ENCODE results near the gene LRRK1.

DNA sequence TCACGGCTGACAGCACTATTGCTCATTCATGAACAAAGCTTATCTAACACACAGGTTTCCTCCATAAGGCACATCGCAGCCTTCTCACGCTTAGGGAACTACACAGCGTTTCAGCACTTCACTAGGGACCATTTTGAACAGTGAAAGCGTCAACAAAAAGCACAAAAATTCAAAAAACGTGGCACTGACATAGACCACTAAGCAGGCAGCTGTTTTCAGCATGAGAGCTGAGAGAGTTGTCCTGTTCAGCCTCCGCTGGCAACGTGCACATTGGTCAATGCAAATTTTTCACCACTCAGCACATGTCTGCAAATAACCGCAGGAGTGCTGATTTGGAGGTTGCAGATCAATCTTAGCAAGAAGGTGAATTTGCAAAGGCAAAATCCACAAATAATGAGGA, 109.2 kb downstream of the LRRK1 start:
- TF ChIP-seq POLR2AphosphoS5 (IDR thresholded peaks at IDR 0.05; ENCODE audit: low read depth, low read length) = no peak
- no peak for TF ChIP-seq SIN3A (IDR thresholded peaks at IDR 0.05; ENCODE audit: borderline replicate concordance, insufficient read depth, low read length)
- no peak for TF ChIP-seq TAF1 (IDR thresholded peaks at IDR 0.05; ENCODE audit: borderline replicate concordance, insufficient read depth, low read length)
- no peak for TF ChIP-seq REST (IDR thresholded peaks at IDR 0.05; ENCODE audit: insufficient read depth in 1 of 2, low read depth in 2 of 2, low read length in 2 of 2)
- TF ChIP-seq FOXP2 (optimal IDR thresholded peaks at IDR 0.05; ENCODE audit: borderline replicate concordance, extremely low read depth, extremely low read length, insufficient read depth) = no peak
